Activated CD4-positive, alpha-beta T cell treated with anti-CD3 and anti-CD28 coated beads, Interleukin-2, amount 10 ng/mL, durations not matched to agents 7 days and 5 days (primary cell): Measurements from ENCODE around the gene CCDC34. TPM values are rescaled to one million over a fixed set of nuclear protein-coding genes. Genes with fewer than 3 reads are reported as not detected.

Experiments
- CTCF ChIA-PET: fragments of 350-600 bp; sonication (Branson Sonifier 250); formaldehyde crosslinking; loops from one replicate; lab custom pipeline; 2021; ENCODE audit warnings: antibody characterized with exemption; lab: Charles Lee
- POLR2A ChIA-PET: fragments of 350-600 bp; sonication (Branson Sonifier 250); formaldehyde crosslinking; loops from one replicate; lab custom pipeline; 2021; ENCODE audit warnings: antibody characterized with exemption; lab: Charles Lee
- DNase-seq: peaks from one replicate; pipeline ENCODE4 v3.0.0-alpha.2; 2020
- H3K27ac Mint-ChIP-seq: one replicate; pipeline ENCODE4 v1.8.0; 2021; ENCODE audit warnings: mild to moderate bottlenecking, moderate library complexity, mixed read lengths
- H3K27me3 Mint-ChIP-seq: one replicate; pipeline ENCODE4 v1.8.0; 2021; ENCODE audit warnings: mixed read lengths
- H3K36me3 Mint-ChIP-seq: one replicate; pipeline ENCODE4 v1.8.0; 2021; ENCODE audit warnings: low read depth, mixed read lengths
- H3K4me1 Mint-ChIP-seq: one replicate; pipeline ENCODE4 v1.8.0; 2021; ENCODE audit warnings: mixed read lengths
- H3K4me3 Mint-ChIP-seq: one replicate; pipeline ENCODE4 v1.8.0; 2021; ENCODE audit warnings: mild to moderate bottlenecking, moderate library complexity, mixed read lengths
- H3K9me3 Mint-ChIP-seq: one replicate; pipeline ENCODE4 v1.8.0; 2021; ENCODE audit warnings: mixed read lengths
- total RNA-seq, 2 experiments: library from RNA; stranded (reverse); gene quantifications; one replicate each; pipeline ENCODE4 v1.2.3, GENCODE V29; 2021

The CCDC34 gene
- total RNA-seq, 2 experiments from 2014 or later, result 18.8 to 23.8 TPM

GRCh38 chr11:27401833-27402316 lies 38.9 kb upstream of the CCDC34 start:
- POLR2A ChIA-PET, result no interaction called here
- Mint-ChIP-seq H3K36me3 (no peaks in the 10 kb centered on the region), H3K4me3 (no peak overlapping the region), H3K4me1 (no peaks in the 10 kb centered on the region), H3K9me3 (no peaks in the 10 kb centered on the region), H3K27me3 (no peaks in the 10 kb centered on the region), H3K27ac (no peak overlapping the region)
- no peak for DNase-seq
- CTCF ChIA-PET, result no interaction called here

DNA sequence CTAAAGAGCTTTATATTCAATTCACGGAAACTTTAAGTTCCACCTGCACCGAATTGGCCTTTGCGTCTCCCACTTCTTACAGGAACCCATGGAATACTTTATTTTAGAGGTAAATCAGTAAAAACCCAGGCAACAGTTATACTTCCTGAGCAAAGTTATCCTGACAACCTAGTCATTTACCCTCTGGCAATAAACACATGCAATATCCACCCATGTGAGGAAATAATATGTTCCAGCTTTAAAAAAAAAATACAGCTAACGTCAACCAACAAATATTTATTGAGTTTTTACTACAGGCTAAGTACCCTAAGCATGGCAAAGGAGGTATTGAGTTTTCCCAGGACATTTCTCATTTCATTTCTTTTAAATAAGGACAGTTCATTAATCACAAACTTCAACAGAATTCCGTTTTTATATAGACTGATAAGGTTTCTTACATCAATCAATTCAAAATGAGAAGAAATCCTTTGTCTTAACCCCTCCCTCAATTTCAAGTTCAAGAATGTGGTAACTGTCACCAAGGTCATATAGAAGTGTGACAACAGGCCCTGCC lies 38.3 kb upstream of the CCDC34 start:
- Mint-ChIP-seq H3K36me3 (no peaks in the 10 kb centered on the region), H3K27ac (no peak overlapping the region), H3K4me3 (no peak overlapping the region), H3K9me3 (no peaks in the 10 kb centered on the region), H3K4me1 (no peaks in the 10 kb centered on the region), H3K27me3 (no peaks in the 10 kb centered on the region)
- DNase-seq, result no peak
- ChIA-PET POLR2A (no interaction called here), CTCF (no interaction called here)

DNA sequence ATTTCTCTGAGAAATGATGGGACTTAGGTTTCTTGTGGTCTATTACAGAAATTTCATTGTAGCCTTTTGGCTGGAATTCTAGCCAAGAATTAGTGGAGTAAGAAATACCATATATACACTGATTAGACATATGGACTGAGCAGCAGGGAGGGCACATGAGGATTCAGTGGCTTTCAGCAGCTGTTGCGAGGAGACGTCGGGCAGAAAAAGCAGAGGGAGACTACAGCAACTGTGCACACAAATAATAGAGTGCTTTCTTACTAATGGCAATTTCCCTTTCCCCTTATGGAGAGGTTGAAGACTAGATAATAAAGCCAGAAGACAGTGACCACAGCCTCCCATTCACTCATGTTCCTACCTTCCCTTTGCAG lies 35.4 kb upstream of the CCDC34 start:
- ChIA-PET POLR2A (no interaction called here), CTCF (no interaction called here)
- no peak overlapping the region for H3K27ac Mint-ChIP-seq
- H3K4me1 Mint-ChIP-seq, result no peaks in the 10 kb centered on the region
- no peaks in the 10 kb centered on the region for H3K27me3 Mint-ChIP-seq
- no peak for DNase-seq
- H3K9me3 Mint-ChIP-seq, result no peaks in the 10 kb centered on the region
- H3K4me3 Mint-ChIP-seq, result no peak overlapping the region
- H3K36me3 Mint-ChIP-seq, result no peaks in the 10 kb centered on the region

GRCh38 chr11:27397624-27398399 lies 34.8 kb upstream of the CCDC34 start:
- POLR2A ChIA-PET, result no interaction called here
- CTCF ChIA-PET, result no interaction called here
- Mint-ChIP-seq H3K4me3 (no peak overlapping the region), H3K27me3 (no peaks in the 10 kb centered on the region), H3K36me3 (no peaks in the 10 kb centered on the region), H3K4me1 (no peaks in the 10 kb centered on the region), H3K9me3 (no peaks in the 10 kb centered on the region), H3K27ac (no peak overlapping the region)
- DNase-seq, result no peak

DNA sequence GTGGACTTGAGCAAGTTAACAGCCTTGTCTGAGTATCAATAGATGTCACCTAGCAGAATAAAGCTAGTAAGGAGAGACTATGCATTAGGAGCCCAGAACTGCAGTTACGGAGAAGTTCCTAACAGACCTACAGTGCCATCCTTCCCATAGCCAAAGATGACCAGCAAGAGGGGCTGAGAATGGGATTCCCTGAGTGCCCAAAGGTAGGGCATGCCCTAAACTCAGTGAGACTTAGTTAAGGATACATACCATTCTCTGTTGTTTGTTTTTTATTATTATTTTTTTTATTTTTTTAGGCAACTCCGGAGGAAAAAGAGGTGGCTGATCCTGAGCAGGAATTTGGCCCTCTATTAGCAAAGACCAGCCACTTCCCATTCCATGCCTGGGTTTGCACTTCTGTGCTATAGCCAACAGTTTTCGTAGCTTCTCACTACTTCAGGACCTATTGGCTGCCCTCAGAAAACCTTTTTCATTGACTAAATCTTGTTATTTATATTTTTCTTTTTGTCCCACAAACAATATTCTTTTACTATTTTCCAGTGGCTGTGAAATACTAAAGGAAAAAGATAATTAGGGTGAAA lies 33.3 kb upstream of the CCDC34 start:
- DNase-seq, result no peak
- Mint-ChIP-seq H3K9me3 (no peaks in the 10 kb centered on the region), H3K4me3 (no peak overlapping the region), H3K27me3 (no peaks in the 10 kb centered on the region), H3K36me3 (no peaks in the 10 kb centered on the region), H3K4me1 (no peaks in the 10 kb centered on the region), H3K27ac (no peak overlapping the region)
- ChIA-PET CTCF (interaction anchor here (0.6 kb wide), 1 partner anchor 14 kb away, joined by 4 read pairs; no protein-coding TSS in a partner anchor), POLR2A (no interaction called here)

- Mint-ChIP-seq H3K36me3 (no peaks in the 10 kb centered on the region), H3K4me3 (no peak overlapping the region), H3K27me3 (no peaks in the 10 kb centered on the region), H3K27ac (no peak overlapping the region), H3K9me3 (no peaks in the 10 kb centered on the region), H3K4me1 (no peaks in the 10 kb centered on the region)
- POLR2A ChIA-PET, result no interaction called here
- CTCF ChIA-PET, result interaction anchor here (0.6 kb wide), 1 partner anchor 13 kb away, joined by 4 read pairs; no protein-coding TSS in a partner anchor
- DNase-seq, result no peak
These were observed 32.7 kb upstream of the CCDC34 start for GRCh38 chr11:27395556-27396258.

DNA sequence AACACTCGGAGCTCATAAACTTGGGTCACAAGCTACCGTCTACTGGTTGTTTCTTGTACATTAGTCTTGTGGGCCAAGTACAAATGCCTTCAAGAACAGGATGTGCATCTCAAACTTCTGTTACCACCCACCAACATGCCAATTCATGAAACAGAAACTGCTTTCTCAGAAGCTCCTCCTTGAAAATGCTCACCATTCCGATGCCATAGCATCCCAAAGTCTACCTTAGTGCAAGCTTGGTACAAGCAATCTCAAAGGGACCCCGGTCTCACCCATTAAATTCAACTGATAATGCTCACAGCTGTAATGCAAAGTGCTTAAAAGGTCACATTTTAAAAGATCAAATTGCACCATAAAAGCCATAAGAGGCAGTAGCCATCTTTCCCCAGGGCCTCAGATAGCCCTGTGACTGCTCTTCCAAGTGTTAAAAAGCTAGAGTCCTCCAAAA lies 31.8 kb upstream of the CCDC34 start:
- H3K27ac Mint-ChIP-seq, result no peak overlapping the region
- H3K27me3 Mint-ChIP-seq, result no peaks in the 10 kb centered on the region
- H3K9me3 Mint-ChIP-seq, result no peaks in the 10 kb centered on the region
- ChIA-PET CTCF (no interaction called here), POLR2A (no interaction called here)
- H3K36me3 Mint-ChIP-seq, result no peaks in the 10 kb centered on the region
- no peak overlapping the region for H3K4me3 Mint-ChIP-seq
- H3K4me1 Mint-ChIP-seq, result no peaks in the 10 kb centered on the region
- DNase-seq, result no peak

GRCh38 chr11:27392278-27393114 lies 29.5 kb upstream of the CCDC34 start:
- Mint-ChIP-seq H3K27me3 (peaks cover 3% of the 10 kb centered on the region), H3K36me3 (no peaks in the 10 kb centered on the region), H3K4me1 (peaks cover 4% of the 10 kb centered on the region), H3K27ac (no peak overlapping the region), H3K4me3 (no peak overlapping the region), H3K9me3 (no peaks in the 10 kb centered on the region)
- no peak for DNase-seq
- ChIA-PET CTCF (no interaction called here), POLR2A (no interaction called here)

- Mint-ChIP-seq H3K4me1 (peaks cover 4% of the 10 kb centered on the region), H3K27me3 (peaks cover 4% of the 10 kb centered on the region), H3K27ac (no peak overlapping the region), H3K4me3 (no peak overlapping the region), H3K36me3 (no peaks in the 10 kb centered on the region), H3K9me3 (no peaks in the 10 kb centered on the region)
- ChIA-PET CTCF (no interaction called here), POLR2A (no interaction called here)
- DNase-seq, result no peak
These were observed 28.5 kb upstream of the CCDC34 start for GRCh38 chr11:27391331-27392015.

- no peak overlapping the region for H3K27ac Mint-ChIP-seq
These were observed 27.6 kb upstream of the CCDC34 start for GRCh38 chr11:27390318-27391295.

DNA sequence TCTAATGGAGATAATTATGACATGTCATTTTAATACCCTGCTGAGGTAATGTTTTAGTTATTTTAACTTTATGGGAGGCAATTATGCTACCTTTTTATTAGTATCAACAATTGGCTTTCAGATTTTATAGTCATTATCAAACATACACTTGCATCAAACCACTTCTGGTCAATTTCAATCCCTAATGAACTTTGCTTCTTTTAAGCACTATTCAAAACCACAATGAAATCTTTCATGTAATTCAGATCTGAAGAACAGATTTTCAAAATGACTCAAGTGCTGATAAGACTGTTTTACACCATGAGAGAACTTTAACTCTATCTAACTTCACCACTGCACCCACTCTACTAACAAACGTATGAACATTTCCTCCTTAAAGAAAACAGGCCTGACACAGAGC lies 25.9 kb upstream of the CCDC34 start:
- ChIA-PET POLR2A (interaction anchor here (0.6 kb wide), 2 partner anchors 16 to 25 kb away, joined by 3 to 4 read pairs; no protein-coding TSS in a partner anchor), CTCF (no interaction called here)
- Mint-ChIP-seq H3K36me3 (no peaks in the 10 kb centered on the region), H3K9me3 (no peaks in the 10 kb centered on the region), H3K27ac (no peak overlapping the region), H3K4me1 (peaks cover 4% of the 10 kb centered on the region), H3K27me3 (peaks cover 9% of the 10 kb centered on the region), H3K4me3 (no peak overlapping the region)
- no peak for DNase-seq

More at GRCh38 chr11:27390318-27391295, 27.6 kb upstream of the CCDC34 start:
- no peak for DNase-seq
- CTCF ChIA-PET, result no interaction called here
- Mint-ChIP-seq H3K9me3 (no peaks in the 10 kb centered on the region), H3K4me3 (no peak overlapping the region), H3K27me3 (peaks cover 7% of the 10 kb centered on the region), H3K4me1 (peaks cover 4% of the 10 kb centered on the region), H3K36me3 (no peaks in the 10 kb centered on the region)
- POLR2A ChIA-PET, result no interaction called here
